Transverse colon (tissue), 4 donors: Measurements from ENCODE around the gene MORC2.

Experiments
- CTCF ChIP-seq, 5 experiments: fragments of 200-600 bp in 3 of 5; fragments of 450-650 bp in 2 of 5; sonication (generic) in 3 of 5; IDR thresholded peaks; 1 replicate in 2 of 5; 2 replicates in 3 of 5; pipeline ENCODE4 v1.5.1; 2016 to 2017; ENCODE audit warnings: antibody characterized with exemption in 5 of 5, inconsistent platforms in 3 of 5, mild to moderate bottlenecking in 2 of 5, moderate library complexity in 1 of 5
- POLR2AphosphoS5 ChIP-seq, 3 donors: sonication (generic); formaldehyde crosslinking; IDR thresholded peaks; one replicate each; pipeline ENCODE4 v1.6.1; 2016; ENCODE audit warnings: antibody characterized with exemption in 3 of 3

GRCh38 chr22:30894371-30894740, 74.2 kb downstream of the MORC2 start:
- TF ChIP-seq CTCF (IDR thresholded peaks at IDR 0.05): no peak
- no peak for TF ChIP-seq POLR2AphosphoS5 (IDR thresholded peaks at IDR 0.05)
